NCI-H748 (cell line): ENCODE measurements around the gene MBD5.

ENCODE experiments used
- DNase-seq: peaks from one replicate; lab custom pipeline; 2025; ENCODE audit not compliant: unreplicated experiment; lab: John Stamatoyannopoulos, UW

MBD5 gene

GRCh38 chr2:148450531-148450930 lies 429.6 kb downstream of the MBD5 start:
- no peak for DNase-seq

GRCh38 chr2:148451046-148451445 lies 430.2 kb downstream of the MBD5 start:
- DNase-seq, result no peak

- no peak for DNase-seq
Observed at GRCh38 chr2:148455791-148456190, 434.9 kb downstream of the MBD5 start.

- no peak for DNase-seq
Observed at GRCh38 chr2:148458171-148458570, 437.3 kb downstream of the MBD5 start.

- DNase-seq, result no peak
Observed at GRCh38 chr2:148459377-148459778, 438.5 kb downstream of the MBD5 start.

GRCh38 chr2:148461876-148462275 lies 441.0 kb downstream of the MBD5 start:
- no peak for DNase-seq

- no peak for DNase-seq
Observed at GRCh38 chr2:148475626-148476025, 454.7 kb downstream of the MBD5 start.

- DNase-seq, result no peak
Observed at GRCh38 chr2:148479398-148479797, 458.5 kb downstream of the MBD5 start.

- peak; percentile 84 for DNase-seq
Observed at GRCh38 chr2:148483665-148484064, 462.8 kb downstream of the MBD5 start.

- no peak for DNase-seq
Observed at GRCh38 chr2:148484066-148484465, 463.2 kb downstream of the MBD5 start.

GRCh38 chr2:148486655-148487054 lies 465.8 kb downstream of the MBD5 start:
- no peak for DNase-seq

GRCh38 chr2:148487439-148487838 lies 466.5 kb downstream of the MBD5 start:
- DNase-seq, result no peak

GRCh38 chr2:148490840-148491439 lies 470.0 kb downstream of the MBD5 start:
- no peak for DNase-seq

GRCh38 chr2:148493822-148494563 lies 473.1 kb downstream of the MBD5 start:
- no peak for DNase-seq

GRCh38 chr2:148495586-148495985 lies 474.7 kb downstream of the MBD5 start:
- no peak for DNase-seq

GRCh38 chr2:148501545-148501944 lies 480.7 kb downstream of the MBD5 start:
- peak; percentile 60 for DNase-seq

GRCh38 chr2:148503516-148503915 lies 482.6 kb downstream of the MBD5 start:
- no peak for DNase-seq

GRCh38 chr2:148507970-148508369 lies 487.1 kb downstream of the MBD5 start:
- DNase-seq, result peak; percentile 6

GRCh38 chr2:148508878-148509287 lies 488.0 kb downstream of the MBD5 start:
- no peak for DNase-seq

- DNase-seq, result peak; percentile 88
Observed at GRCh38 chr2:148509288-148509902, 488.5 kb downstream of the MBD5 start.

- DNase-seq, result no peak
Observed at GRCh38 chr2:148511883-148512282, 491.0 kb downstream of the MBD5 start.

- DNase-seq, result peak; percentile 7
Observed at GRCh38 chr2:148512501-148512900, 491.6 kb downstream of the MBD5 start.
